Parathyroid adenoma (tissue), 2 donors: ENCODE measurements around the gene MTG2.

Source experiments
- H2AFZ ChIP-seq: fragments of 300-600 bp; sonication (generic); one replicate; pipeline ENCODE4 v1.7.0; 2017; ENCODE audit warnings: antibody characterized with exemption, mild to moderate bottlenecking
- H3K27ac ChIP-seq: fragments of 300-600 bp; sonication (generic); one replicate; pipeline ENCODE4 v1.7.0; 2017
- H3K27me3 ChIP-seq: fragments of 300-600 bp; sonication (generic); one replicate; pipeline ENCODE4 v1.7.0; 2017; ENCODE audit warnings: low read length; ENCODE audit not compliant: control insufficient read depth, insufficient read depth
- H3K36me3 ChIP-seq: fragments of 300-600 bp; sonication (generic); one replicate; pipeline ENCODE4 v1.7.0; 2017; ENCODE audit warnings: low read length; ENCODE audit not compliant: control insufficient read depth, insufficient read depth
- H3K4me1 ChIP-seq: fragments of 300-600 bp; sonication (generic); one replicate; pipeline ENCODE4 v1.7.0; 2017; ENCODE audit warnings: control low read depth
- H3K4me2 ChIP-seq: fragments of 300-600 bp; sonication (generic); one replicate; pipeline ENCODE4 v1.7.0; 2017; ENCODE audit warnings: low read length
- H3K4me3 ChIP-seq: fragments of 300-600 bp; sonication (generic); one replicate; pipeline ENCODE4 v1.7.0; 2017; ENCODE audit warnings: low read depth, low read length
- H3K79me2 ChIP-seq: fragments of 300-600 bp; sonication (generic); one replicate; pipeline ENCODE4 v1.7.0; 2017; ENCODE audit warnings: control low read depth
- H3K9ac ChIP-seq: fragments of 300-600 bp; sonication (generic); one replicate; pipeline ENCODE4 v1.7.0; 2017; ENCODE audit warnings: mild to moderate bottlenecking
- H3K9me3 ChIP-seq: fragments of 300-600 bp; sonication (generic); one replicate; pipeline ENCODE4 v1.7.0; 2017; ENCODE audit warnings: low read length; ENCODE audit not compliant: control insufficient read depth
- TF ChIP-seq, protein P1 (sequence below): fragments of 300-600 bp; sonication (generic); IDR thresholded peaks from one replicate; pipeline ENCODE4 v1.7.0; 2017; ENCODE audit warnings: antibody characterized with exemption, mild to moderate bottlenecking
- donor health status: primary hyperparathyroidism.

Gene MTG2

DNA sequence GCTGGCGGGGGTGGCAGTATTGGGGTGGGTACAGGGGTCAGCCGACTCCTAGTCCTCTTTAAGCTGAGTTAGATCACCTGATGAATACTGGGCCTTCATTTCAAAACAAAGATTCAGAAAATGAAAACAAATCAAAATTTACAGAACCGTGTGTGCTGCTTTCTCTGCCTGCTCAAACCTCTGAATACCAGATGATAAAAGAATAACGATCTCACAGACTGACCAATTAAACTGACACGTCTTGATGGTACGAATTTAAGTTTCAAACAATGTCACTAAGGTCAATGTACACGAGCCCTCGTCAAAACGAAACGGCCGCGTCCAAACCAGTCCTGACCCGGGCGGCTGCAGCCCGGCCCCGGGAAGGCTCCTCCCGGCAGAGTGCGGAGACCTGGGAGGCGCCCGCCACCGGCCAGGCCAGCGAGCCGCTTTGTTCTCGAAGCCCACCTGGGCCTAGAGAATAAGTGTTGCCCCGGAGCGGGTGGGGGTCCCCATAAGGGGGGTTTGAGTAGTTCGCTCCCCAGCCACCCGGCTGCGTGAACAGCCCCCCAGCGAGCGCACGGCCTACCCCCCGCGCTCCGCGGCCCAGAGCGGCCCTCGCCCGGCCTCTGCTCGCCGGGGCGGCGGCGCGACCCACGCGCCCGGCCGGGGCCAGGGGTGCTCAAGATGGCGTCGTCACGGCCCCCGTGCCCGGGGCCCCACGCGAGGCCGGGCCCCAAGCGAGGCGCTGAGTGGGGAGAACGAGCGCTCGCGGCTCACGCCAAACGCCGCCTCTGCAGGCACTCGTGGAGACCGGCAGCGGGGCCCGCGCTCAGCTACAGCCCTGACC, 40.4 kb upstream of the MTG2 start:
- Histone ChIP-seq H3K79me2 (peaks cover 40% of the 10 kb centered on the region), H3K4me2 (peak overlapping the region; percentile 71), H3K27me3 (no peaks in the 10 kb centered on the region), H2AFZ (peak overlapping the region; percentile 7), H3K36me3 (no peaks in the 10 kb centered on the region), H3K4me1 (peaks cover 14% of the 10 kb centered on the region), H3K27ac (no peak overlapping the region), H3K9me3 (no peaks in the 10 kb centered on the region), H3K4me3 (peak overlapping the region; percentile 64), H3K9ac (peak overlapping the region; percentile 55)
- TF ChIP-seq, protein P1, sequence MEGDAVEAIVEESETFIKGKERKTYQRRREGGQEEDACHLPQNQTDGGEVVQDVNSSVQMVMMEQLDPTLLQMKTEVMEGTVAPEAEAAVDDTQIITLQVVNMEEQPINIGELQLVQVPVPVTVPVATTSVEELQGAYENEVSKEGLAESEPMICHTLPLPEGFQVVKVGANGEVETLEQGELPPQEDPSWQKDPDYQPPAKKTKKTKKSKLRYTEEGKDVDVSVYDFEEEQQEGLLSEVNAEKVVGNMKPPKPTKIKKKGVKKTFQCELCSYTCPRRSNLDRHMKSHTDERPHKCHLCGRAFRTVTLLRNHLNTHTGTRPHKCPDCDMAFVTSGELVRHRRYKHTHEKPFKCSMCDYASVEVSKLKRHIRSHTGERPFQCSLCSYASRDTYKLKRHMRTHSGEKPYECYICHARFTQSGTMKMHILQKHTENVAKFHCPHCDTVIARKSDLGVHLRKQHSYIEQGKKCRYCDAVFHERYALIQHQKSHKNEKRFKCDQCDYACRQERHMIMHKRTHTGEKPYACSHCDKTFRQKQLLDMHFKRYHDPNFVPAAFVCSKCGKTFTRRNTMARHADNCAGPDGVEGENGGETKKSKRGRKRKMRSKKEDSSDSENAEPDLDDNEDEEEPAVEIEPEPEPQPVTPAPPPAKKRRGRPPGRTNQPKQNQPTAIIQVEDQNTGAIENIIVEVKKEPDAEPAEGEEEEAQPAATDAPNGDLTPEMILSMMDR, result no peak

DNA sequence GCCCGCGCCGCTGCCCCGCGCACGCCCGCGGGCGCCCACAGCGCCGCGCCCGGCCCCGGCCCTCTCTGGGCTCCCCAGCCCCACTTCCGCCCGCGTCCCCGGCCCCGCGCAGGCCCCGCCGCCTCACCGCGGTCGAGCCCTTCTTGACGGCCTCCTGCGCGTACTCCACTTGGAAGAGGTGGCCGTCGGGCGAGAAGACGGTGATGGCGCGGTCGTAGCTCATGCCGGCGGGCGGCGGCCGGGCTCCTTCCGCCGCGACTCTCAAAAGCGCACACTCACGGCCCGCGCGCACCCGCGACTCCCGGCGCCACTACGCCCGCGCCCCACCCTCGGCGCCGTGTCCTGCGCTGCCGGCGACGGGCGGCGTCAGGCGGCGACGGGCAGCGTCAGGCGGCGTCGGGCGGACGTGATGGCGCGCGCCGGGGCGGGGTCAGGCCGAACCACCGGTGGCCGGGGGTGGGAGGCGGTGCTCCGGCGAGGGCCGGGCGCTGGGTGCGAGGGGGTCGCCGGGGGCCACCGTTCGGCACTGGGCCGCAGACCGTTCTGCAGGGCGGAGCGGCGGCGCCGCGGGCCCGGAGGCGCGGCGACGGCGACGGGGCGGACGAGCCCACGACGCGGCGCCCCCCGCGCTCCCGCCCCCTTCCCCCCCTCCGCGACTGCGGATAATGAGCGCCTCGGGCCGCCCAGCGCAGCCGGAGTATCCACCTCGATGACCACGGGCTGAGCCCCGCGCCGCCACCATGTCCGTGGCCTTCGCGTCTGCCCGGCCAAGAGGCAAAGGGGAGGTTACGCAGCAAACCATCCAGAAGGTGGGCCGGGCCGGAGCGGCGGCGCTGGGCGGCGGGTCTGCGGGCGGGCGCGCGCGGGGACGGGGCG, 39.5 kb upstream of the MTG2 start, which contains the start of the genes PSMA7 and SS18L1:
Gene PSMA7, minus strand, starts transcription at position 314 of the 876 bp plus-strand sequence. Its CDS starts 91 bp downstream, at position 223.
Gene SS18L1, plus strand, starts transcription at position 689 of the 876 bp plus-strand sequence. Its CDS starts 52 bp downstream, at position 741.
- peak within 1 kb of the TSS; percentile 50 for H3K27ac ChIP-seq
- peaks cover 14% of the 10 kb centered on the region for H3K4me1 ChIP-seq
- peak within 1 kb of the TSS; percentile 72 for H3K4me3 ChIP-seq
- H3K79me2 ChIP-seq, result peaks cover 48% of the 10 kb centered on the region
- peak within 1 kb of the TSS; percentile 71 for H3K4me2 ChIP-seq
- no peaks in the 10 kb centered on the region for H3K36me3 ChIP-seq
- H2AFZ ChIP-seq, result peak within 1 kb of the TSS; percentile 83
- TF ChIP-seq, protein P1, result no peak
- H3K27me3 ChIP-seq, result no peaks in the 10 kb centered on the region
- no peaks in the 10 kb centered on the region for H3K9me3 ChIP-seq
- H3K9ac ChIP-seq, result peak within 1 kb of the TSS; percentile 55

DNA sequence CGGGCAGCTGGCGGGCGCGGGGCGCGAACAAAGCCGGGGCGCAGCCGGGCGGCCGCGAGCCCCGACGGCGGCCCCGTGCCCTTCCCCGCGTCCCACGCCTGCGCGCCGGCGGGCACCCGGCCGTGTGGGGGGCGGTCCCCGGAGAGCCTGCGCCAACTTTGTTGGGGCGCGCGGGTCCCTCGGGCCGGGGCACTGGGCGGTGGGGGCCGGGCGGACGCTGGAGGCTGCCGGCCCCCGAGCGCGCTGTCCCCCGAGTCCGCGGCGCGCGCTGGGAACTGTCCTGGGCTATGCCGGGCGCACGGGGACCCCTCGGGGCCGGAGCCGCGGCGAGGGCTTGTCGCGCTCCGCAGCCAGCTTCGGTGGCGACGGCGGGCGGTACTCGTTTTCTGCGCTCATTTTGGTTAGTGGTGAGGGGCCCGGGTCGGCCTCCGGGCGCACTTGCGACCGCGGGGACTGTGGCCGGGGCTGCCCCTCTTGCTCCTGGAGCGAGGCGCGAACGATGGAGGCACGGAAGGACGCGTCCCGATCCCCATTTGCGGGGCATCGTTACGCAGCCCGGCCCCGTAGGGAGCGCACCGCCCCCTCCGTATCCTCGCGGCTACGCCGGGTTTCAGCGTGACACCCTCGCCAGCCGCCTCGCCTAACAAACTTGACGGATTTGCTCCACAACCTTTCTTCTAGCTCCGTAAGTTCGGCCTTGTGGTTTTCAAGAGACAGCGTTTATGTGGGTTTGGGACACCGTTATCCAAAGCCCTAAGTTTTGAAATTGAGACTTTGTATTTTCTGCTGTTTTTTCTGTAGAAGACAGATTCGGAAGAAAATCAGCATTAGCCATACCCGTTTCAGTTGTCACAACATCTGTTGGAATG, 38.6 kb upstream of the MTG2 start:
- TF ChIP-seq, protein P1, result no peak
- Histone ChIP-seq H3K27me3 (no peaks in the 10 kb centered on the region), H3K4me2 (peak overlapping the region; percentile 52), H3K36me3 (no peaks in the 10 kb centered on the region), H2AFZ (peak overlapping the region; percentile 83), H3K9me3 (no peaks in the 10 kb centered on the region), H3K27ac (no peak overlapping the region), H3K79me2 (peaks cover 57% of the 10 kb centered on the region), H3K9ac (no peak overlapping the region), H3K4me3 (peak overlapping the region; percentile 72), H3K4me1 (peaks cover 14% of the 10 kb centered on the region)

DNA sequence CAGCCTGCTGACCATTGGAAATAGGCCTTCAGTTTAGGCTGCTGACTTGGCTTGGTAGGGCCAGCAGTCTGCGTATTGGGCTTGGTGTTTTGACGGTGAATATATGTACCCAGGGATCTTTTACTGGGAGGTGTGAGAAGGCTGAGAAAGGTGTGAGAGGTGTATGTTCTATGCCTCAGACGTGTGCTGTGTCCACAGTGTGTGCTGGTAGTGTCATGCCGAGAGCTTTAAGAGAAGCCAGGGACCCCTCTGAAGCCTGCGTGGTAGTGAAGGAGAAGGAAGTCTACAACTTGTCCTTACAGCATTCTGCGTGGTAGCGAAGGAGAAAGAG, 37.2 kb upstream of the MTG2 start:
- Histone ChIP-seq H3K9ac (no peak overlapping the region), H2AFZ (no peak overlapping the region), H3K27me3 (no peaks in the 10 kb centered on the region), H3K79me2 (peaks cover 67% of the 10 kb centered on the region), H3K4me1 (peaks cover 14% of the 10 kb centered on the region), H3K4me3 (no peak overlapping the region), H3K36me3 (no peaks in the 10 kb centered on the region), H3K27ac (no peak overlapping the region), H3K4me2 (no peak overlapping the region), H3K9me3 (no peaks in the 10 kb centered on the region)
- TF ChIP-seq, protein P1, result no peak
